H1 (cell line): ENCODE measurements around the gene HOXC11. TPM values are rescaled to one million over a fixed set of nuclear protein-coding genes. Genes with fewer than 3 reads are reported as not detected.

Source experiments
- RAD21 ChIP-seq, 2 experiments: IDR thresholded peaks in 1 of 2; conservative IDR thresholded peaks in 1 of 2; 2 replicates each; pipeline ENCODE4 v1.6.1; 2011; ENCODE audit warnings: low read depth in 2 of 2, low read length in 2 of 2, improper control_type of control experiment in 1 of 2, inconsistent platforms in 1 of 2, mild to moderate bottlenecking in 1 of 2, moderate library complexity in 1 of 2
- polyA plus RNA-seq, 7 experiments: library from polyadenylated mRNA; depleted of rRNA in 3 of 7; stranded (reverse) in 5 of 7; unstranded in 2 of 7; fragments of >200 nt in 5 of 7; fragments of 200-250 nt in 2 of 7; gene quantifications; 1 replicate in 5 of 7; 2 replicates in 1 of 7; 4 replicates in 1 of 7; pipeline versions ENCODE4 v1.2.1 to v1.2.3, GENCODE V29; 2011 to 2013; ENCODE audit warnings: missing spikeins in 2 of 7, mixed read lengths in 2 of 7
- total RNA-seq: library from RNA; stranded (reverse); fragmentation: NEBNext Ultra II Directional; extraction: Animal tissue kit (Norgen Biotek cat#: 25700); gene quantifications from 2 replicates; pipeline ENCODE4 v1.2.1, GENCODE V29; 2021
- TF ChIP-seq, protein P1 (sequence below): fragments of 300-600 bp; sonication (generic); IDR thresholded peaks from 2 replicates; pipeline ENCODE4 v1.7.1; 2012; ENCODE audit warnings: low read length, moderate library complexity, mild to moderate bottlenecking, inconsistent platforms; ENCODE audit not compliant: insufficient replicate concordance
- TF ChIP-seq, protein P2 (sequence below), 3 experiments: IDR thresholded peaks; 1 replicate in 2 of 3; 2 replicates in 1 of 3; pipeline versions ENCODE4 v1.5.1 to v1.6.1; 2011; ENCODE audit warnings: low read length in 3 of 3, mild to moderate bottlenecking in 3 of 3, inconsistent platforms in 2 of 3, low read depth in 1 of 3, moderate library complexity in 1 of 3; ENCODE audit not compliant: insufficient read depth in 1 of 3; ENCODE audit errors: control extremely low read depth in 1 of 3

The HOXC11 gene
- total and polyA plus RNA-seq, 2 of the 8 experiments (the other 6 are each of a cell fraction or from before 2014, with no cell fraction given) = not detected

DNA sequence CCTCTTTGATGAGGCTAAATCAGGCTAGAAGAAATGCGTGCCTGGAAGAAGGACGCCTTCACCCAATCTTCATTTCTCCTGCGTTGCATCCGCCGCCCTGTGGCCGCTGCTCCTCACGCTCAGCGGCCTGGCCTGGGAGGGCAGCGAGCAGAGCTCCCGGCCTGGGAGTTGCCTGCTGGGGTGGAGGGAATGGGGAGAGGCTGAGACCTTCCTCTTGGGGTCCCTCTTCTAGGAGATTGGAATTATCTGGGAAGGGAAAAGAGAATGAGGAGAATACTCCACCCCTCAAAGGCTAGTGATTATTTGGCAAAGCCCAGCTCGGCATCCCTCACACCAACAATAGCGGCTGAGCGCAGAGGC, 20.6 kb upstream of the HOXC11 start (continued):
- TF ChIP-seq, protein P1, sequence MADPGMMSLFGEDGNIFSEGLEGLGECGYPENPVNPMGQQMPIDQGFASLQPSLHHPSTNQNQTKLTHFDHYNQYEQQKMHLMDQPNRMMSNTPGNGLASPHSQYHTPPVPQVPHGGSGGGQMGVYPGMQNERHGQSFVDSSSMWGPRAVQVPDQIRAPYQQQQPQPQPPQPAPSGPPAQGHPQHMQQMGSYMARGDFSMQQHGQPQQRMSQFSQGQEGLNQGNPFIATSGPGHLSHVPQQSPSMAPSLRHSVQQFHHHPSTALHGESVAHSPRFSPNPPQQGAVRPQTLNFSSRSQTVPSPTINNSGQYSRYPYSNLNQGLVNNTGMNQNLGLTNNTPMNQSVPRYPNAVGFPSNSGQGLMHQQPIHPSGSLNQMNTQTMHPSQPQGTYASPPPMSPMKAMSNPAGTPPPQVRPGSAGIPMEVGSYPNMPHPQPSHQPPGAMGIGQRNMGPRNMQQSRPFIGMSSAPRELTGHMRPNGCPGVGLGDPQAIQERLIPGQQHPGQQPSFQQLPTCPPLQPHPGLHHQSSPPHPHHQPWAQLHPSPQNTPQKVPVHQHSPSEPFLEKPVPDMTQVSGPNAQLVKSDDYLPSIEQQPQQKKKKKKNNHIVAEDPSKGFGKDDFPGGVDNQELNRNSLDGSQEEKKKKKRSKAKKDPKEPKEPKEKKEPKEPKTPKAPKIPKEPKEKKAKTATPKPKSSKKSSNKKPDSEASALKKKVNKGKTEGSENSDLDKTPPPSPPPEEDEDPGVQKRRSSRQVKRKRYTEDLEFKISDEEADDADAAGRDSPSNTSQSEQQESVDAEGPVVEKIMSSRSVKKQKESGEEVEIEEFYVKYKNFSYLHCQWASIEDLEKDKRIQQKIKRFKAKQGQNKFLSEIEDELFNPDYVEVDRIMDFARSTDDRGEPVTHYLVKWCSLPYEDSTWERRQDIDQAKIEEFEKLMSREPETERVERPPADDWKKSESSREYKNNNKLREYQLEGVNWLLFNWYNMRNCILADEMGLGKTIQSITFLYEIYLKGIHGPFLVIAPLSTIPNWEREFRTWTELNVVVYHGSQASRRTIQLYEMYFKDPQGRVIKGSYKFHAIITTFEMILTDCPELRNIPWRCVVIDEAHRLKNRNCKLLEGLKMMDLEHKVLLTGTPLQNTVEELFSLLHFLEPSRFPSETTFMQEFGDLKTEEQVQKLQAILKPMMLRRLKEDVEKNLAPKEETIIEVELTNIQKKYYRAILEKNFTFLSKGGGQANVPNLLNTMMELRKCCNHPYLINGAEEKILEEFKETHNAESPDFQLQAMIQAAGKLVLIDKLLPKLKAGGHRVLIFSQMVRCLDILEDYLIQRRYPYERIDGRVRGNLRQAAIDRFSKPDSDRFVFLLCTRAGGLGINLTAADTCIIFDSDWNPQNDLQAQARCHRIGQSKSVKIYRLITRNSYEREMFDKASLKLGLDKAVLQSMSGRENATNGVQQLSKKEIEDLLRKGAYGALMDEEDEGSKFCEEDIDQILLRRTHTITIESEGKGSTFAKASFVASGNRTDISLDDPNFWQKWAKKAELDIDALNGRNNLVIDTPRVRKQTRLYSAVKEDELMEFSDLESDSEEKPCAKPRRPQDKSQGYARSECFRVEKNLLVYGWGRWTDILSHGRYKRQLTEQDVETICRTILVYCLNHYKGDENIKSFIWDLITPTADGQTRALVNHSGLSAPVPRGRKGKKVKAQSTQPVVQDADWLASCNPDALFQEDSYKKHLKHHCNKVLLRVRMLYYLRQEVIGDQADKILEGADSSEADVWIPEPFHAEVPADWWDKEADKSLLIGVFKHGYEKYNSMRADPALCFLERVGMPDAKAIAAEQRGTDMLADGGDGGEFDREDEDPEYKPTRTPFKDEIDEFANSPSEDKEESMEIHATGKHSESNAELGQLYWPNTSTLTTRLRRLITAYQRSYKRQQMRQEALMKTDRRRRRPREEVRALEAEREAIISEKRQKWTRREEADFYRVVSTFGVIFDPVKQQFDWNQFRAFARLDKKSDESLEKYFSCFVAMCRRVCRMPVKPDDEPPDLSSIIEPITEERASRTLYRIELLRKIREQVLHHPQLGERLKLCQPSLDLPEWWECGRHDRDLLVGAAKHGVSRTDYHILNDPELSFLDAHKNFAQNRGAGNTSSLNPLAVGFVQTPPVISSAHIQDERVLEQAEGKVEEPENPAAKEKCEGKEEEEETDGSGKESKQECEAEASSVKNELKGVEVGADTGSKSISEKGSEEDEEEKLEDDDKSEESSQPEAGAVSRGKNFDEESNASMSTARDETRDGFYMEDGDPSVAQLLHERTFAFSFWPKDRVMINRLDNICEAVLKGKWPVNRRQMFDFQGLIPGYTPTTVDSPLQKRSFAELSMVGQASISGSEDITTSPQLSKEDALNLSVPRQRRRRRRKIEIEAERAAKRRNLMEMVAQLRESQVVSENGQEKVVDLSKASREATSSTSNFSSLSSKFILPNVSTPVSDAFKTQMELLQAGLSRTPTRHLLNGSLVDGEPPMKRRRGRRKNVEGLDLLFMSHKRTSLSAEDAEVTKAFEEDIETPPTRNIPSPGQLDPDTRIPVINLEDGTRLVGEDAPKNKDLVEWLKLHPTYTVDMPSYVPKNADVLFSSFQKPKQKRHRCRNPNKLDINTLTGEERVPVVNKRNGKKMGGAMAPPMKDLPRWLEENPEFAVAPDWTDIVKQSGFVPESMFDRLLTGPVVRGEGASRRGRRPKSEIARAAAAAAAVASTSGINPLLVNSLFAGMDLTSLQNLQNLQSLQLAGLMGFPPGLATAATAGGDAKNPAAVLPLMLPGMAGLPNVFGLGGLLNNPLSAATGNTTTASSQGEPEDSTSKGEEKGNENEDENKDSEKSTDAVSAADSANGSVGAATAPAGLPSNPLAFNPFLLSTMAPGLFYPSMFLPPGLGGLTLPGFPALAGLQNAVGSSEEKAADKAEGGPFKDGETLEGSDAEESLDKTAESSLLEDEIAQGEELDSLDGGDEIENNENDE = no peak
- peak; percentile 6; a peak in 1 of 4 replicates for TF ChIP-seq RAD21 (IDR thresholded peaks at IDR 0.05 in 1 of 2, conservative IDR thresholded peaks at IDR 0.05 in 1 of 2; ENCODE audit: low read depth in 2 of 2, low read length in 2 of 2)
- TF ChIP-seq, protein P2, sequence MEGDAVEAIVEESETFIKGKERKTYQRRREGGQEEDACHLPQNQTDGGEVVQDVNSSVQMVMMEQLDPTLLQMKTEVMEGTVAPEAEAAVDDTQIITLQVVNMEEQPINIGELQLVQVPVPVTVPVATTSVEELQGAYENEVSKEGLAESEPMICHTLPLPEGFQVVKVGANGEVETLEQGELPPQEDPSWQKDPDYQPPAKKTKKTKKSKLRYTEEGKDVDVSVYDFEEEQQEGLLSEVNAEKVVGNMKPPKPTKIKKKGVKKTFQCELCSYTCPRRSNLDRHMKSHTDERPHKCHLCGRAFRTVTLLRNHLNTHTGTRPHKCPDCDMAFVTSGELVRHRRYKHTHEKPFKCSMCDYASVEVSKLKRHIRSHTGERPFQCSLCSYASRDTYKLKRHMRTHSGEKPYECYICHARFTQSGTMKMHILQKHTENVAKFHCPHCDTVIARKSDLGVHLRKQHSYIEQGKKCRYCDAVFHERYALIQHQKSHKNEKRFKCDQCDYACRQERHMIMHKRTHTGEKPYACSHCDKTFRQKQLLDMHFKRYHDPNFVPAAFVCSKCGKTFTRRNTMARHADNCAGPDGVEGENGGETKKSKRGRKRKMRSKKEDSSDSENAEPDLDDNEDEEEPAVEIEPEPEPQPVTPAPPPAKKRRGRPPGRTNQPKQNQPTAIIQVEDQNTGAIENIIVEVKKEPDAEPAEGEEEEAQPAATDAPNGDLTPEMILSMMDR (IDR thresholded peaks at IDR 0.05; ENCODE audit: control extremely low read depth in 1 of 3, insufficient read depth in 1 of 3, low read depth in 1 of 3, low read length in 3 of 3) = peak in 2 of 3 experiments; percentile 12 to 29; a peak in 1 of 4 replicates
